WERI-Rb-1 (cell line): ENCODE data around the gene RAB34.

Source experiments
- DNase-seq: peaks from one replicate; pipeline ENCODE4 v3.0.0-alpha.2; 2020
- H3K27ac ChIP-seq: fragments of 250-450 bp; sonication (Bioruptor Pico); 2 replicates; pipeline ENCODE4 v1.5.1; 2020; ENCODE audit warnings: mild to moderate bottlenecking, moderate library complexity
- H3K27me3 ChIP-seq: fragments of 250-450 bp; sonication (Bioruptor Pico); 2 replicates; pipeline ENCODE4 v1.5.1; 2021; ENCODE audit warnings: mild to moderate bottlenecking, low read depth, moderate library complexity; ENCODE audit not compliant: insufficient read depth, severe bottlenecking
- H3K36me3 ChIP-seq: fragments of 250-450 bp; sonication (Bioruptor Pico); 2 replicates; pipeline ENCODE4 v1.5.1; 2020; ENCODE audit warnings: mild to moderate bottlenecking, moderate library complexity
- H3K4me3 ChIP-seq: 2 replicates; pipeline ENCODE4 v1.5.1; 2011; ENCODE audit warnings: low read depth, mild to moderate bottlenecking, control low read depth, low read length
- H3K9me3 ChIP-seq: fragments of 250-450 bp; sonication (Bioruptor Pico); 2 replicates; pipeline ENCODE4 v1.5.1; 2021; ENCODE audit warnings: mild to moderate bottlenecking, moderate library complexity; ENCODE audit not compliant: severe bottlenecking
- CTCF ChIP-seq: IDR thresholded peaks from 2 replicates; pipeline ENCODE4 v1.5.1; 2011; ENCODE audit warnings: low read depth, mild to moderate bottlenecking, control low read depth, inconsistent platforms, low read length

The RAB34 gene

GRCh38 chr17:28706471-28707338 lies 11.0 kb downstream of the RAB34 start:
- Histone ChIP-seq H3K36me3 (peaks cover 52% of the 10 kb centered on the region), H3K9me3 (no peaks in the 10 kb centered on the region), H3K27ac (no peak overlapping the region), H3K4me3 (no peak overlapping the region), H3K27me3 (no peaks in the 10 kb centered on the region)
- no peak for TF ChIP-seq CTCF
- no peak for DNase-seq

GRCh38 chr17:28705728-28706334 lies 11.8 kb downstream of the RAB34 start:
- Histone ChIP-seq H3K36me3 (peaks cover 61% of the 10 kb centered on the region), H3K9me3 (no peaks in the 10 kb centered on the region), H3K27me3 (no peaks in the 10 kb centered on the region), H3K27ac (peak overlapping the region; percentile 78), H3K4me3 (no peak overlapping the region)
- no peak for DNase-seq
- TF ChIP-seq CTCF: no peak

GRCh38 chr17:28705074-28705659 lies 12.5 kb downstream of the RAB34 start:
- Histone ChIP-seq H3K9me3 (no peaks in the 10 kb centered on the region), H3K27ac (peak overlapping the region; percentile 78), H3K4me3 (no peak overlapping the region), H3K36me3 (peaks cover 68% of the 10 kb centered on the region), H3K27me3 (no peaks in the 10 kb centered on the region)
- TF ChIP-seq CTCF: no peak
- no peak for DNase-seq

GRCh38 chr17:28704219-28704858 lies 13.3 kb downstream of the RAB34 start:
- H3K27ac ChIP-seq: peak overlapping the region; percentile 78
- DNase-seq: no peak

More at GRCh38 chr17:28704219-28704858, 13.3 kb downstream of the RAB34 start:
- no peaks in the 10 kb centered on the region for H3K27me3 ChIP-seq
- no peaks in the 10 kb centered on the region for H3K9me3 ChIP-seq
- no peak overlapping the region for H3K4me3 ChIP-seq
- peaks cover 76% of the 10 kb centered on the region for H3K36me3 ChIP-seq
- TF ChIP-seq CTCF: no peak
